Breast epithelium (tissue), 3 donors: ENCODE measurements around the gene SCN7A.

Experiments
- CTCF ChIP-seq, 3 donors: fragments of 450-650 bp; IDR thresholded peaks; one replicate each; pipeline ENCODE4 v1.5.1; 2016 to 2017; ENCODE audit warnings: antibody characterized with exemption in 3 of 3, mild to moderate bottlenecking in 3 of 3, moderate library complexity in 3 of 3
- POLR2A ChIP-seq: fragments of 450-650 bp; IDR thresholded peaks from one replicate; pipeline ENCODE4 v1.6.1; 2016; ENCODE audit warnings: antibody characterized with exemption, mild to moderate bottlenecking, moderate library complexity

- TF ChIP-seq CTCF (IDR thresholded peaks at IDR 0.05) (no peak), POLR2A (no peak)
These were observed 88.5 kb downstream of the SCN7A start for GRCh38 chr2:166405569-166405926.
